Measurements from ENCODE around the gene PIK3C2G. TPM values are rescaled to one million over a fixed set of nuclear protein-coding genes. Genes with fewer than 3 reads are reported as not detected.

The PIK3C2G gene
- total RNA-seq, 1 experiment from 2014 or later = not detected

DNA sequence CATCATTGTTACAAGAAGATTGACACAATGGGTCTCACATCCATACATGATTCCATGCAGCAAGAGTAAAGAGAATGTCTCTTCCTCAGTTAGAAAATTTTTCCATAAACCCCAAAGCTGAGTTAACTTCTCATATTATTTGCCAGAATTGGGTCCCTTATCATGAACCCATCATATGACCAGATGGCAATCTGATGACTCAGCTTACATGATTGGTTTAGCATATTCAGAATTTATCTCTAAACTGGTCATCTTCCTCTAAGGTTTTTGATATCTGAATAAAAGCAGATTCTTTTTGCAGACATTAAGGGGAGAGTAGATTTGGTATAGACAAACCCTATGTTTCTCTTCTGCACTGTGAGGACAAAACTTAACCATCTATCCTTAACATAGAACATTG lies 174.9 kb downstream of the PIK3C2G start:
- TF ChIP-seq, protein P1, sequence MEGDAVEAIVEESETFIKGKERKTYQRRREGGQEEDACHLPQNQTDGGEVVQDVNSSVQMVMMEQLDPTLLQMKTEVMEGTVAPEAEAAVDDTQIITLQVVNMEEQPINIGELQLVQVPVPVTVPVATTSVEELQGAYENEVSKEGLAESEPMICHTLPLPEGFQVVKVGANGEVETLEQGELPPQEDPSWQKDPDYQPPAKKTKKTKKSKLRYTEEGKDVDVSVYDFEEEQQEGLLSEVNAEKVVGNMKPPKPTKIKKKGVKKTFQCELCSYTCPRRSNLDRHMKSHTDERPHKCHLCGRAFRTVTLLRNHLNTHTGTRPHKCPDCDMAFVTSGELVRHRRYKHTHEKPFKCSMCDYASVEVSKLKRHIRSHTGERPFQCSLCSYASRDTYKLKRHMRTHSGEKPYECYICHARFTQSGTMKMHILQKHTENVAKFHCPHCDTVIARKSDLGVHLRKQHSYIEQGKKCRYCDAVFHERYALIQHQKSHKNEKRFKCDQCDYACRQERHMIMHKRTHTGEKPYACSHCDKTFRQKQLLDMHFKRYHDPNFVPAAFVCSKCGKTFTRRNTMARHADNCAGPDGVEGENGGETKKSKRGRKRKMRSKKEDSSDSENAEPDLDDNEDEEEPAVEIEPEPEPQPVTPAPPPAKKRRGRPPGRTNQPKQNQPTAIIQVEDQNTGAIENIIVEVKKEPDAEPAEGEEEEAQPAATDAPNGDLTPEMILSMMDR (IDR thresholded peaks at IDR 0.05 in 2 of 3, conservative IDR thresholded peaks at IDR 0.05 in 1 of 3; ENCODE audit: borderline replicate concordance in 1 of 3, insufficient read depth in 1 of 3, low read depth in 2 of 3, low read length in 2 of 3) = no peak
- TF ChIP-seq, protein P2, sequence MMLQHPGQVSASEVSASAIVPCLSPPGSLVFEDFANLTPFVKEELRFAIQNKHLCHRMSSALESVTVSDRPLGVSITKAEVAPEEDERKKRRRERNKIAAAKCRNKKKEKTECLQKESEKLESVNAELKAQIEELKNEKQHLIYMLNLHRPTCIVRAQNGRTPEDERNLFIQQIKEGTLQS (IDR thresholded peaks at IDR 0.05) = no peak
- no peak for TF ChIP-seq ELF1 (IDR thresholded peaks at IDR 0.05; ENCODE audit: borderline replicate concordance, low read depth)
- TF ChIP-seq POLR2A (IDR thresholded peaks at IDR 0.05; ENCODE audit: borderline replicate concordance, extremely low read depth, insufficient read depth, insufficient read length) = no peak
- no peak for TF ChIP-seq CEBPB (IDR thresholded peaks at IDR 0.05; ENCODE audit: low read depth)
- TF ChIP-seq CBX3 (IDR thresholded peaks at IDR 0.05; ENCODE audit: low read depth) = no peak
- no peak for TF ChIP-seq FOSL1 (IDR thresholded peaks at IDR 0.05; ENCODE audit: low read depth)
- TF ChIP-seq ZFX (IDR thresholded peaks at IDR 0.05) = no peak
- no peak for TF ChIP-seq EZH2phosphoT487 (IDR thresholded peaks at IDR 0.05; ENCODE audit: borderline replicate concordance)
- no peak for TF ChIP-seq RAD21 (IDR thresholded peaks at IDR 0.05; ENCODE audit: low read depth)
- TF ChIP-seq SRF (IDR thresholded peaks at IDR 0.05; ENCODE audit: low read depth) = no peak
- TF ChIP-seq, protein P3, sequence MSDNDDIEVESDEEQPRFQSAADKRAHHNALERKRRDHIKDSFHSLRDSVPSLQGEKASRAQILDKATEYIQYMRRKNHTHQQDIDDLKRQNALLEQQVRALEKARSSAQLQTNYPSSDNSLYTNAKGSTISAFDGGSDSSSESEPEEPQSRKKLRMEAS (IDR thresholded peaks at IDR 0.05) = no peak
- no peak for TF ChIP-seq TCF7L2 (IDR thresholded peaks at IDR 0.05; ENCODE audit: borderline replicate concordance, extremely low read depth, insufficient read depth, insufficient read length)
- TF ChIP-seq POLR2AphosphoS5 (IDR thresholded peaks at IDR 0.05; ENCODE audit: low read depth, low read length) = no peak
- TF ChIP-seq, protein P4, sequence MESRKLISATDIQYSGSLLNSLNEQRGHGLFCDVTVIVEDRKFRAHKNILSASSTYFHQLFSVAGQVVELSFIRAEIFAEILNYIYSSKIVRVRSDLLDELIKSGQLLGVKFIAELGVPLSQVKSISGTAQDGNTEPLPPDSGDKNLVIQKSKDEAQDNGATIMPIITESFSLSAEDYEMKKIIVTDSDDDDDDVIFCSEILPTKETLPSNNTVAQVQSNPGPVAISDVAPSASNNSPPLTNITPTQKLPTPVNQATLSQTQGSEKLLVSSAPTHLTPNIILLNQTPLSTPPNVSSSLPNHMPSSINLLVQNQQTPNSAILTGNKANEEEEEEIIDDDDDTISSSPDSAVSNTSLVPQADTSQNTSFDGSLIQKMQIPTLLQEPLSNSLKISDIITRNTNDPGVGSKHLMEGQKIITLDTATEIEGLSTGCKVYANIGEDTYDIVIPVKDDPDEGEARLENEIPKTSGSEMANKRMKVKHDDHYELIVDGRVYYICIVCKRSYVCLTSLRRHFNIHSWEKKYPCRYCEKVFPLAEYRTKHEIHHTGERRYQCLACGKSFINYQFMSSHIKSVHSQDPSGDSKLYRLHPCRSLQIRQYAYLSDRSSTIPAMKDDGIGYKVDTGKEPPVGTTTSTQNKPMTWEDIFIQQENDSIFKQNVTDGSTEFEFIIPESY (IDR thresholded peaks at IDR 0.05; ENCODE audit: extremely low read depth, insufficient replicate concordance, low read length) = no peak
- TF ChIP-seq ZNF274 (IDR thresholded peaks at IDR 0.05; ENCODE audit: low read depth, low read length) = no peak
- H3K9ac ChIP-seq (ENCODE audit: low read length) = no peak overlapping the region
- no peaks in the 10 kb centered on the region for H4K20me1 ChIP-seq (ENCODE audit: insufficient read depth)
- RAD21 ChIA-PET (ENCODE audit: low non-redundant PET in 1 of 2, low total read pairs in 2 of 2, uncharacterized antibody in 2 of 2, unreplicated experiment in 2 of 2) = no interaction called here
- CTCF ChIA-PET = no interaction called here
- H3K79me2 ChIP-seq (ENCODE audit: insufficient read depth, low read length) = no peaks in the 10 kb centered on the region
- no peak overlapping the region for H3K4me2 ChIP-seq (ENCODE audit: low read length)
- no peak overlapping the region for H2AFZ ChIP-seq (ENCODE audit: low read depth, low read length, poor library complexity, severe bottlenecking)
- no TSS peak for BruUV-seq (replicated peaks)
- no peaks in the 10 kb centered on the region for H3K36me3 ChIP-seq (ENCODE audit: control insufficient read depth in 1 of 2, insufficient read depth in 2 of 2, low read length in 2 of 2)
- H3K4me1 ChIP-seq (ENCODE audit: control insufficient read depth in 1 of 2, insufficient read depth in 2 of 2, low read length in 2 of 2) = no peaks in the 10 kb centered on the region
- no peaks in the 10 kb centered on the region for H3K9me3 ChIP-seq (ENCODE audit: control insufficient read depth in 1 of 2, insufficient read depth in 1 of 2, low read depth in 1 of 2, low read length in 2 of 2)
- intact Hi-C loops (cut with micrococcal nuclease) = no loop called here
- no peak overlapping the region for H3K4me3 ChIP-seq (replicated peaks in 1 of 2; ENCODE audit: low read depth in 1 of 2, low read length in 2 of 2)
- no peak overlapping the region for H3K27ac ChIP-seq (ENCODE audit: low read depth, low read length)
- no peaks in the 10 kb centered on the region for H3K27me3 ChIP-seq (ENCODE audit: insufficient read depth, low read length)
- POLR2A ChIA-PET = no interaction called here
- DNase-seq (ENCODE audit: low read depth, low spot score) (no peak), ATAC-seq (no peak)
- H3K9me2 ChIP-seq (ENCODE audit: insufficient read depth) = peaks cover 4% of the 10 kb centered on the region; the same call in 1 of the 2 replicates

All from HCT116 (cell line).